ENCODE measurements around the gene GK2.

Gene GK2

DNA sequence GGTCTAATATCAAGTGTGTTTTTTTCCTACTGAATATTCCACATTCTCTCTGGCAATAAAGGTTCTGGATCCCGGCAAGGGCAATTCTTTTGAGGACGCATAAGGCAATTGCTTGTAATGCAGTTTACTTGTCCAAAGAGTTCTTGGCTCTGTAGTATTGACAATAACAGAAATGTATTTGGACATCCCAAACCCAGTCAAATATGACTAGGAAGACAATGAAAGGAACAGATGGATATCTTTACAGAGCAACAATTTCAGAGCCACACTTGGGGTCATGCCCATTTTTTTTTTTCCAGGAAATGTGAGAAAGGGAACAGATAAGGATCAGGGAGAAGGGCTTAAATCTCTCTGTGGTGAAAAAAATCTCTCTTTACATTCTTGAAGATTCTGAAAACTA is 12.2 kb downstream of the GK2 start:
- H3K4me3 ChIP-seq (ENCODE audit: low read depth, low read length), result no peak overlapping the region
- DNase-seq (ENCODE audit: low read depth), result no peak
- TF ChIP-seq, protein P1, sequence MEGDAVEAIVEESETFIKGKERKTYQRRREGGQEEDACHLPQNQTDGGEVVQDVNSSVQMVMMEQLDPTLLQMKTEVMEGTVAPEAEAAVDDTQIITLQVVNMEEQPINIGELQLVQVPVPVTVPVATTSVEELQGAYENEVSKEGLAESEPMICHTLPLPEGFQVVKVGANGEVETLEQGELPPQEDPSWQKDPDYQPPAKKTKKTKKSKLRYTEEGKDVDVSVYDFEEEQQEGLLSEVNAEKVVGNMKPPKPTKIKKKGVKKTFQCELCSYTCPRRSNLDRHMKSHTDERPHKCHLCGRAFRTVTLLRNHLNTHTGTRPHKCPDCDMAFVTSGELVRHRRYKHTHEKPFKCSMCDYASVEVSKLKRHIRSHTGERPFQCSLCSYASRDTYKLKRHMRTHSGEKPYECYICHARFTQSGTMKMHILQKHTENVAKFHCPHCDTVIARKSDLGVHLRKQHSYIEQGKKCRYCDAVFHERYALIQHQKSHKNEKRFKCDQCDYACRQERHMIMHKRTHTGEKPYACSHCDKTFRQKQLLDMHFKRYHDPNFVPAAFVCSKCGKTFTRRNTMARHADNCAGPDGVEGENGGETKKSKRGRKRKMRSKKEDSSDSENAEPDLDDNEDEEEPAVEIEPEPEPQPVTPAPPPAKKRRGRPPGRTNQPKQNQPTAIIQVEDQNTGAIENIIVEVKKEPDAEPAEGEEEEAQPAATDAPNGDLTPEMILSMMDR (conservative IDR thresholded peaks at IDR 0.05; ENCODE audit: low read depth, low read length), result no peak

DNA sequence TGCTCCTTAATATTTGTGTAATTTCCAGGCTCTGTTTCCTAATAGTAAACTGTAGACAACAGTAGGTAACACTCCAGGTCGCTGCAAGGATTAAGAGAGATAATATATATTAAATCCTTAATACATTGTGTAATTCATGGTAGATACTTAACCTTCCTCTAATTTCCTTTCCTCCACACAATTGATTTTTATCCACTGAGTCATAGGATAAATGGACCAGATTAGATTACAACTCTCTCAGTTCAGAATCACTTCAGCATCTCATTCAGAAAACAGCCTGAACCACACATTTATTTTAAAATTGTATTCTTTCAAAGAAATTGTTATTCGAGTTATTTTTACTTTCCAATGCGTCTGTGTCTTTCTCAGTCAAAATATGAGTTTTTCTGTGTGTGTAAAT is 17.1 kb downstream of the GK2 start:
- DNase-seq (ENCODE audit: low read depth), result no peak
- TF ChIP-seq, protein P1 (conservative IDR thresholded peaks at IDR 0.05; ENCODE audit: low read depth, low read length), result no peak
- H3K4me3 ChIP-seq (ENCODE audit: low read depth, low read length), result no peak overlapping the region

DNA sequence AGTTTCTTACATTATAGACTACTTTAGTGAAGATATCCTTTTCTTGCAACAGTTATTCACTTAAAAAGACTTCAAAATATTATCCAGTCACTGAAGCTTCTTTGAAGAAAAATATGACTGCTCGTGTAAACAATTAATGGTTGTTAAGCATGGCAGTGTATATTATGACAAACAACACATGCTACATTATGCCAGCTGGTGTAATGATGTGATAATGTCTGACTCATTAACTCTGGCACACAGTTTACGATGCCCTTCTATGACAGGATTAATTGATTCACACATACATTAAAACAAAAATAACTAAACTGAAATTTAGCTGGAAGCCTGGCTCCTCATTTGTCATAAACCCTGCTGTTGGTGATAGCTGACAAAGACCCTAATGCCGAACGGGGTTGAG is 22.4 kb downstream of the GK2 start:
- no peak overlapping the region for H3K4me3 ChIP-seq (ENCODE audit: low read depth, low read length)
- no peak for DNase-seq (ENCODE audit: low read depth)
- TF ChIP-seq, protein P1 (conservative IDR thresholded peaks at IDR 0.05; ENCODE audit: low read depth, low read length), result no peak

DNA sequence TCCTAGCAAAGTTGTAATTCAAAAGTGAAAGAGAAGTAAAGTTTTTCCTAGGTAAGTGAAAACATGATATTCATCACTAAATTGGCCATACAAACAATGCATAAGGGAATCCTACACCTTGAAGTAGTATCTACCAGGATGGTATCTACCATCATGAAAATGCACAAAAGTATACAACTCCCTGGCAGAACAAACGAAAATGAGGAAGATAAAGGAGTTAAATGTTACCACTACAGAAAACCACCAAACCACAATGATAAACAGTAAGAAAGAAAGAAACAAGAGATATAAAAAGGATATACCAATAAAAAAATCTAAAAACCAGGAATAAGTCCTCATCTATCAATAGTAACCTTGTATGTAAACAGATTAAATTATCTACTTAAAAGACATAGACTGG is 26.9 kb downstream of the GK2 start:
- TF ChIP-seq, protein P1 (conservative IDR thresholded peaks at IDR 0.05; ENCODE audit: low read depth, low read length), result no peak
- no peak overlapping the region for H3K4me3 ChIP-seq (ENCODE audit: low read depth, low read length)
- no peak for DNase-seq (ENCODE audit: low read depth)

DNA sequence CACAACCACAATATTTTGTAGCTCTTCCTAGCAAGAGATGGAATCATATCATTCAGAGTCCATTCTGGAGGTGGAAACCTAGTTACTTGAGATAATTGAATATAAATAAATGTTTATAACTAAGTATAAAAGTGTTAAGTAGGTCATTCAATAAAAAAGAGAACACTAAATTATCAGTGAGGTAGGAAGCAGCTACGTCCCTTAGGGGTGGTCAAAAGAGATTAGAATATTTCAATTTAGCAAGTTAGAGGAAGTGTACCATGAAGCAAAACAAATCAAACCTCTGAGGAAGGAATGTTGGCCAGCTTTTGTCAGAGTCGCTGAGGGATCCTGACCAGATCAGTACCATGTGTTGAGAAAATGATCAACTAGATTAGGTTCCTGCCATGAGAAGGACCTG is 38.0 kb downstream of the GK2 start:
- TF ChIP-seq, protein P1 (conservative IDR thresholded peaks at IDR 0.05; ENCODE audit: low read depth, low read length), result no peak
- no peak for DNase-seq (ENCODE audit: low read depth)
- H3K4me3 ChIP-seq (ENCODE audit: low read depth, low read length), result no peak overlapping the region

DNA sequence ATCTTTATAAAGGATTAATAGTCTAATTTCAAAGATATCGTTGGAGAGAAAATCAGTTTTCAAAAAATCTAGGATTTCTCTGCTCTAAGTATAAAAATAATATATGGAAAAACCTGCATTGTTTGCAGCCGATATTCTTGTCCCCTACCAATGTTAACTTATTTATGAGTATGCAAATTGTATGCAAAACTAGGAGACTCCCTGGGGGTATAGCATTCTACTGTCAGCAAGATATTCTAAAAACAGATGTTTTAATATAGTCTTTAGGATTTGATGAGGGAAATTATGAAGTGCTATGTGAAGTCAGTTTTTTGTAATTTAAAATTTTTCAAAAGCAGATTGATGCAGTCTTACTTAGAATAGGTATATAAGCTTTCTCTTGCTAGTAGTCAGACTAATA is 40.9 kb downstream of the GK2 start:
- H3K4me3 ChIP-seq (ENCODE audit: low read depth, low read length), result no peak overlapping the region
- DNase-seq (ENCODE audit: low read depth), result no peak
- TF ChIP-seq, protein P1 (conservative IDR thresholded peaks at IDR 0.05; ENCODE audit: low read depth, low read length), result no peak

DNA sequence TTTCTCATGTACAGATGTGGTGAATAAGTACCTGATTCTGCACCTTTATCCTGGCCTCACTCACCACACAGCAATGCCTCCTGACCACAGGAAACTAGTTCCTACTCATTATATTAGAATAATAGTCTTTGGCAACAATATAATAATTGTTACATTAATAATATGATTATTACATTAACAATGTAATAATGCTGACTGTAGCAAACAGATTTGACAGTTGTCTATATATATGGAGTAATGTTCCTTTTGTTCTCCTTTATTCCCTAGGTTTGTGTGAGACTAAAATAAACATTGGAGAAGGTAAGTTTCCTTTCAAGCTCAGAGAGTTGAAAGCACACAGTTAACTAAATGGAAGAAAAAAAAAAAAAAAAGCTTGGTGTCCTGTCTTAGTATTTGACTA is 41.6 kb downstream of the GK2 start:
- TF ChIP-seq, protein P1 (conservative IDR thresholded peaks at IDR 0.05; ENCODE audit: low read depth, low read length), result no peak
- DNase-seq (ENCODE audit: low read depth), result no peak
- no peak overlapping the region for H3K4me3 ChIP-seq (ENCODE audit: low read depth, low read length)

Measured in choroid plexus epithelial cell (primary cell).